ENCODE results near the gene DGAT2.

The DGAT2 gene, protein sequence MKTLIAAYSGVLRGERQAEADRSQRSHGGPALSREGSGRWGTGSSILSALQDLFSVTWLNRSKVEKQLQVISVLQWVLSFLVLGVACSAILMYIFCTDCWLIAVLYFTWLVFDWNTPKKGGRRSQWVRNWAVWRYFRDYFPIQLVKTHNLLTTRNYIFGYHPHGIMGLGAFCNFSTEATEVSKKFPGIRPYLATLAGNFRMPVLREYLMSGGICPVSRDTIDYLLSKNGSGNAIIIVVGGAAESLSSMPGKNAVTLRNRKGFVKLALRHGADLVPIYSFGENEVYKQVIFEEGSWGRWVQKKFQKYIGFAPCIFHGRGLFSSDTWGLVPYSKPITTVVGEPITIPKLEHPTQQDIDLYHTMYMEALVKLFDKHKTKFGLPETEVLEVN

DNA sequence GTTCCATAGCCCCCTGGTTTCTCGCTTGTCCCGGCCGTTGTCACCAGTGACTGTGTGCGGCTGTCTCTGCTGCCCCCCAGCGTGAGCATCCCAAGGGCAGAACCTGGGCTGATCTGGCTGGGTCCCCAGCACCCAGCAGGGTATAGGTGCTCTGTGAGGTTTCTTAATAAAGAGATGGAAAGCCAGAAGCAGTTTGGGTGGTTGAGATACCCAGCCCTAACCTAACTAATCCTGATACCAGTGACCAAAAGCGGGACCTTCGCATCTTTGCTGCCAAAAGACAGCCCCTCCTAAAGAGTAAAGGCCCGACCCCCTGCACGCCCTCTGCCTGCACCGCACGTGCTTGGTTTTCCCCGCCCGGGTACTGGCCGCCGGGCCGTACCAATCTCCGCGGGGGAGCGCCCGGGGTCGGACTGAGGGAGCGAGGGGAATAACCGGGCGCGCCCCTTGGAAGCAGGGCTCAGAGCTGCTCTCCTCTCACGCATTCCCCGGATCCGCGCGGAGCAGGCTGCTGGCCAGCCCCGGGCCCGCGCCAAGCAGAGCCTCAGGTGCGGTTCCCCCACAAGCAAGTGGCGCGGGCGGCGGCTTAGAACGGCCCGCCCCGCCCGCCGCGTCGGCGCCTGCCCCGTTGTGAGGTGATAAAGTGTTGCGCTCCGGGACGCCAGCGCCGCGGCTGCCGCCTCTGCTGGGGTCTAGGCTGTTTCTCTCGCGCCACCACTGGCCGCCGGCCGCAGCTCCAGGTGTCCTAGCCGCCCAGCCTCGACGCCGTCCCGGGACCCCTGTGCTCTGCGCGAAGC lies at the start of gene DGAT2:
Gene DGAT2, plus strand, starts transcription at position 667 of the 797 bp plus-strand sequence. CDS start 214 bp downstream, outside the sequence.
- H3K9me3 ChIP-seq, result no peaks in the 10 kb centered on the region
- no peaks in the 10 kb centered on the region for H3K36me3 ChIP-seq (replicated peaks)
- H3K4me3 ChIP-seq, result peak within 1 kb of the TSS; percentile 27
- no peaks in the 10 kb centered on the region for H3K27me3 ChIP-seq (ENCODE audit: low read depth)
- H3K4me1 ChIP-seq, result peaks cover 4% of the 10 kb centered on the region; the same call in 1 of the 2 replicates
- peak; percentile 76 to 84 for DNase-seq (ENCODE audit: low spot score in 2 of 2)
- in situ Hi-C loops (cut with MboI; ENCODE audit: low sequenced_read_pairs), result no loop called here

DNA sequence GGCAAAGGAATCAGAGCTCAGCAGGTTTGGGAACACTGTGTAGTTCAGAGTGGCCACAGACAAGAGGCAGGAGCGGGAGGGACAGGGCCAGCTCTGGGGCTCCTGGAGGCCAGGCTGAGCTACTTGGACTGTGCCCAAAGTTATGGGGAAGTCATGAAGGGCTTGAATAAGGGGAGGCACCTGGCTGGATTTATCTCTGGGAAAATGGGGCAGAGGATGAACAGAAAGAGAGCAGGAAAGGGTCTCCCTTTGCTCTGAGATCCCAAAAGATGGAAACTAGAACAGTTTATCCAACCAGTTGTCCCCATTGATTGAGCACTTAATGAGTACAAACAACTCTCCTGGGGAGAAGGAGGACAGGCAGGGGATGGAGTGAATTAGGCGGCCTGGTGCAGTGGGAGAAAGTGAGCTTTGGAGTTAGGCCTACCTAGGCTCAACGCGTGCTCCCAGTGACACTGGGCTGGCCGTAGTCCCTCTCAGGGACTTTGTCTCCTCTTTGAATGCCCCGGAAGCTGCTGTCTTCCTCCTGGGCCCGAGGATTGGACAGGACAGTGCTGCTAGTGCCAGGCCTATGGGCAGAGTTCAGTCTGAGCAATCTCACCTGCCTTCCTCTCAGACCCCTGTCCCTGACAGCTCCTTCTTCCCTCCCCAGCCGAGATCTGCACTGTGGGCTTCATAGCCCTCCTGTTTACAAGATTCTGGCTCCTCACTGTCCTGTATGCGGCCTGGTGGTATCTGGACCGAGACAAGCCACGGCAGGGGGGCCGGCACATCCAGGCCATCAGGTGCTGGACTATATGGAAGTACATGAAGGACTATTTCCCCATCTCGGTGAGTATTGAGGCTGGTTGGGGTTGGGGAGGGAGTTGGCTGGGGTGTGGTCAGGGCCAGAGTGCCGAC lies 49.0 kb upstream of the DGAT2 start:
- Histone ChIP-seq H3K27me3 (ENCODE audit: low read depth) (no peaks in the 10 kb centered on the region), H3K4me3 (no peak overlapping the region), H3K4me1 (no peaks in the 10 kb centered on the region), H3K9me3 (no peaks in the 10 kb centered on the region), H3K36me3 (replicated peaks) (no peaks in the 10 kb centered on the region)
- in situ Hi-C loops (cut with MboI; ENCODE audit: low sequenced_read_pairs), result loop anchor here (25.0 kb wide), 1 partner anchor 593 kb away; no protein-coding TSS in a partner anchor
- DNase-seq (ENCODE audit: low spot score in 2 of 2), result no peak

DNA sequence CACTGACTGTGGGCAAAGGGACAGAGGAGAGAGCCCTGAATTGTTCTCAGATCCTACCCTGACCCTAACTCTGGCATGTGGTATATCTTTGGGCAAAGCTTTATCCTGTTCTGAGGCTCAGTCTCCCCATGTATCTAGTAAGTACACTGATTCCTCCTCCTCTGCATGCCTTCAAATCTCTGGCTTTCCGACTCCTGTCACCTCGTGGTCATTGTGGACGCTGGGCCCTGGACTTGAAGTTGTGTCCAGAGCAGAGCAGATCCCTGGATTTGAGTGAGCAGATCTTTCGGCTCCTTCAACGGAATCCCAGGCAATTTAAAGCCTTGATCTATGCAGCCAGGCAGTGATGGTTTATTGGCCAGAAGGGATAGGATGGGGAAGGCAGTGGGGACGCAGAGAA lies 47.9 kb upstream of the DGAT2 start:
- H3K36me3 ChIP-seq (replicated peaks), result no peaks in the 10 kb centered on the region
- in situ Hi-C loops (cut with MboI; ENCODE audit: low sequenced_read_pairs), result loop anchor here (25.0 kb wide), 1 partner anchor 592 kb away; no protein-coding TSS in a partner anchor
- no peaks in the 10 kb centered on the region for H3K9me3 ChIP-seq
- no peak overlapping the region for H3K4me3 ChIP-seq
- no peak for DNase-seq (ENCODE audit: low spot score in 2 of 2)
- no peaks in the 10 kb centered on the region for H3K27me3 ChIP-seq (ENCODE audit: low read depth)
- no peaks in the 10 kb centered on the region for H3K4me1 ChIP-seq

DNA sequence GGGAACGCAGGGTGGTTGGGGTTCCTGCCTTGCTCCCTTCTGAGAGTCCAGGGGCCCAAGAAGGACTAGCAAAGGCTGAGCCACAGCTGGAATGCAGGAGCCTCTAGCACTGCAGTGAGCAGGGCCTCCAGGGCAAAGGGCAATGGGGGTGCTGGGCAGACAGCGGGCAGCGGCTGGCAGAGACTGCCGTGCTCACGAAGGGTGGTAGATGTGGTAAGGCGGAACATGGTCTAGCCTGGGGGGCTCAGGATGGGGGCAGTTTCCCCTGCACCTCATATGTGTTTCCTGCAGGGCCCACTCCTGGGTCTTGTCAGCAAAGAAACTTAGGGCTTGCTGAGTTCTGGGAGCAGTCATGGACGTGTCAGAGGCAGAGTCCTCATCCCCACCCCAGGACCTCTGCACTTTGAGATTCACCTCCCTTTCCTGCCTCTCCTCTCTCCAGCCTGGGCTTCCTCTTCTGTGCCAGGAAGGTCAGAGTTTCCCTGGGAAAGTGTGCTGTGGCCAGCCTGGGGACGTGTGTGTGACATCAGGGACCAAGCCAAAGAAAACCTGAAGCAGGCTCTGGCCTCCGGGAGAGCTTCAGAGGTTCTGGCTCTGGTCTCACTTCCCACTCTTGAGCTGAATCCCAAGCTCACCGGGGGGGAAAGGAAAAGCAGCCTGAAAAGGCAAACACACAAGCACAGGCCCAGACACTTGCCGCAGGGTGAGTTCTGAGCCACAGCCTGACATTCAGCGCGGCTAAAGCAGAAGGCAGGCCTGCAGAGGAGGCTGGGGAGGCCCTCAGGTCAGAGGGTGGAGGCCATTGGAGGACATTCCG lies 46.5 kb upstream of the DGAT2 start:
- Histone ChIP-seq H3K9me3 (no peaks in the 10 kb centered on the region), H3K4me3 (no peak overlapping the region), H3K36me3 (replicated peaks) (no peaks in the 10 kb centered on the region), H3K27me3 (ENCODE audit: low read depth) (no peaks in the 10 kb centered on the region), H3K4me1 (no peaks in the 10 kb centered on the region)
- in situ Hi-C loops (cut with MboI; ENCODE audit: low sequenced_read_pairs), result loop anchor here (25.0 kb wide), 1 partner anchor 590 kb away; no protein-coding TSS in a partner anchor
- DNase-seq (ENCODE audit: low spot score in 2 of 2), result no peak

DNA sequence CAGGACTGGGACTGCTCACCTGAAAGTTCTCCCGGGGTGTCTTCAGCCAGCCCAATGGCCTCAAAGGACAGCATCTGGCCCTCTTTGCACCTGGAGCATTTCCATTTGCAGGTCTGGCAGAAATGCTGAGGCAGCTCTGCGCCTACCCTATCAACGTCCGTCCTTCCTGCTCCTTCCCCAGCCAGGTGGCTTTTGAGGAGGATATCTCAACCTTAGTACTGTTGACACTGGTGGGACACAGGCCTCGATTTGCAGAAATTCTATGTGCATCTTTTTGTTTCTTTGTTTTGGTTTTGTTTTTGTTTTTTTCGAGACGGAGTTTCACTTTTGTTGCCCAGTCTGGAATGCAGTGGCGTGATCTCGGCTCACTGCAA lies 45.9 kb upstream of the DGAT2 start:
- Histone ChIP-seq H3K4me3 (no peak overlapping the region), H3K36me3 (replicated peaks) (no peaks in the 10 kb centered on the region), H3K9me3 (no peaks in the 10 kb centered on the region), H3K27me3 (ENCODE audit: low read depth) (no peaks in the 10 kb centered on the region), H3K4me1 (no peaks in the 10 kb centered on the region)
- DNase-seq (ENCODE audit: low spot score in 2 of 2), result no peak
- in situ Hi-C loops (cut with MboI; ENCODE audit: low sequenced_read_pairs), result loop anchor here (25.0 kb wide), 1 partner anchor 590 kb away; no protein-coding TSS in a partner anchor

DNA sequence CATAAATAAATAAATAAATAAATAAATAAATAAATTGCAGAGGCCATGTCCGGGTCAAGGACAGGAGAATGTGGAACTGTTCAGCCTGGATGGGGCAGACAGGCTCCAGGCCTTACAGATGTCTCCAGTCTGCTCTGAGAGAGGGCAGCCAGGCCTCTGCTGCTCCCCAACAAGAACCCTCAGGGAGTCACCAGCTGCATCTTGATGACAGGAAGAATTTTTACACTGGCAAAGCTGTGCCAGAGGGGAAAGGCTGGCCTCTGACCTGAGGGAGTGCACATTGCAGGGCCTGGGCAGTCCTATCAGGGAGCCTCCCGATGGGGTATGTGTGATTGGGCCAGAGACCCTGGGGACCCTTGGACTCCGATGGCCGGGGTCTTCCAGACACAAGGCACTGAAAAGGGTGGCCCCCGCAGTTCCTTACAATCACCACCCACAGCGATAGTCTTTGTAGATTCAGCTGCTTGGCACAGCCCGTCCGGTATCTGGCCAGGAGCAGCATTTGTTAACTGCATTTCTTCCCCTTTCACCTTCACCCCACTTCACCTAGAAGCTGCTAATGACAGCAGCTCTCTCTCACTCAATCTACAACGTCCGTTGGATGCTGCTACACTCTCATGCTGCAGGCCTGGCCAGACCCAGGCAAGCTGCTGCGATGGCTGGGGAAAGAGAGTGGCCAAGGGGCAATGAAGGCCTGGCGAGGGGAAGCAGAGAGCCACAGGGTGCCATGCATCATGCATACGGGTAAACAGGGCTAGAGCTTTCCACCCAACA lies 42.8 kb upstream of the DGAT2 start:
- no peak for DNase-seq (ENCODE audit: low spot score in 2 of 2)
- Histone ChIP-seq H3K4me3 (no peak overlapping the region), H3K9me3 (no peaks in the 10 kb centered on the region), H3K4me1 (no peaks in the 10 kb centered on the region), H3K27me3 (ENCODE audit: low read depth) (no peaks in the 10 kb centered on the region), H3K36me3 (replicated peaks) (no peaks in the 10 kb centered on the region)
- in situ Hi-C loops (cut with MboI; ENCODE audit: low sequenced_read_pairs), result no loop called here

DNA sequence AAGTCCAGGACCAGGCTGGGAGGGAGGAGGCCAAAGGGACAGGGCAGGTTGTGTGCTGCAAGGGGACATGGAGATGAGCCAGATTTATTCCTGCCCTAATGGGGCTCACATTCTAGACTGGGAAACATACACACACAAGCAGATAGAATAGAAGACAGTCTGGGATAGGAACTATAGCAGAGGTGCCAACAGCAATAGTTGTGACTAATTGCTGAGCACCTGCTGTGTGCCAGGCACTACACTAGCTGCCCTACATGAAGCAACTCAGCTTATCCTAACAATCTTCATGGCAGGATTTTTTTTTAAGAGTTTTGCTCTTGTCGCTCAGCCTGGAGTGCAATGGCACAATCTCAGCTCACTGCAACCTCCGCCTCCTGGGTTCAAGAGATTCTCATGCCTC lies 39.6 kb upstream of the DGAT2 start:
- in situ Hi-C loops (cut with MboI; ENCODE audit: low sequenced_read_pairs), result no loop called here
- H3K27me3 ChIP-seq (ENCODE audit: low read depth), result no peaks in the 10 kb centered on the region
- H3K9me3 ChIP-seq, result no peaks in the 10 kb centered on the region
- H3K4me1 ChIP-seq, result no peaks in the 10 kb centered on the region
- no peak for DNase-seq (ENCODE audit: low spot score in 2 of 2)
- H3K4me3 ChIP-seq, result no peak overlapping the region
- H3K36me3 ChIP-seq (replicated peaks), result no peaks in the 10 kb centered on the region

DNA sequence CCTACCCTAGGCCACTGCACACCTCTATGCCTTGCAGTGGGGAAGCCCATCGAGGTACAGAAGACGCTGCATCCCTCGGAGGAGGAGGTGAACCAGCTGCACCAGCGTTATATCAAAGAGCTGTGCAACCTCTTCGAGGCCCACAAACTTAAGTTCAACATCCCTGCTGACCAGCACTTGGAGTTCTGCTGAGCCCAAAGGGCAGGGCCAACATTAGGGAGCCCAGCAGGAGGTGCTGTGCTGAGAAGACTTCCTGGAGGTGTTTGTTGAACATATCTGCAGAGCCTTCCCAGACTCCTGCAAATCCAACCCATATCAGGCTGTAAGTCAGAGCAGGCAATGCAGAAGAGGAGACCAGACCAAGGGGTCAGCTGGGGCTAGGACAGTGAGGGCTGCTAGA lies 37.5 kb upstream of the DGAT2 start:
- H3K27me3 ChIP-seq (ENCODE audit: low read depth), result no peaks in the 10 kb centered on the region
- in situ Hi-C loops (cut with MboI; ENCODE audit: low sequenced_read_pairs), result no loop called here

DNA sequence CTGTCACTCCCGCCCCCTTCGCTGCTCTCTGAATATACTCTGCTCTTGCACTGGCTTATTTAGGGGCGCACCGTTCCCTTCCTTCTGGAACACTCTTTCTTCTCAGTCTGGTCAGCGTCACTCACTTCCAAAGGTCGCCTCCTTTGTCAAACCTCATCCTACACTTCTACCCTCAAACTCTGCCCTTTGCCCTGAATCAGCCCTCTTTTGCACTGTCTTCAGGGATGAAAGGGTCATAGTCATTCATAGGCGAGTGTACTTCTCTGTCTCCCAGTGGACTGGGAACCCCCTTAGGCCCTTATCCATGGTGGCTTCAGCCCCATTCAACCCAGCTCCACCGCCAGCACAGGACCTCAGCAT lies 35.5 kb upstream of the DGAT2 start:
- no peaks in the 10 kb centered on the region for H3K4me1 ChIP-seq
- DNase-seq (ENCODE audit: low spot score in 2 of 2), result no peak
- peaks cover 5% of the 10 kb centered on the region; the same call in 1 of the 2 replicates for H3K27me3 ChIP-seq (ENCODE audit: low read depth)
- in situ Hi-C loops (cut with MboI; ENCODE audit: low sequenced_read_pairs), result no loop called here
- no peak overlapping the region for H3K4me3 ChIP-seq
- H3K36me3 ChIP-seq (replicated peaks), result no peaks in the 10 kb centered on the region
- no peaks in the 10 kb centered on the region for H3K9me3 ChIP-seq

More for the DNA sequence above, 37.5 kb upstream of the DGAT2 start:
- H3K4me3 ChIP-seq, result no peak overlapping the region
- H3K9me3 ChIP-seq, result no peaks in the 10 kb centered on the region
- H3K36me3 ChIP-seq (replicated peaks), result no peaks in the 10 kb centered on the region
- H3K4me1 ChIP-seq, result no peaks in the 10 kb centered on the region
- DNase-seq (ENCODE audit: low spot score in 2 of 2), result no peak

DNA sequence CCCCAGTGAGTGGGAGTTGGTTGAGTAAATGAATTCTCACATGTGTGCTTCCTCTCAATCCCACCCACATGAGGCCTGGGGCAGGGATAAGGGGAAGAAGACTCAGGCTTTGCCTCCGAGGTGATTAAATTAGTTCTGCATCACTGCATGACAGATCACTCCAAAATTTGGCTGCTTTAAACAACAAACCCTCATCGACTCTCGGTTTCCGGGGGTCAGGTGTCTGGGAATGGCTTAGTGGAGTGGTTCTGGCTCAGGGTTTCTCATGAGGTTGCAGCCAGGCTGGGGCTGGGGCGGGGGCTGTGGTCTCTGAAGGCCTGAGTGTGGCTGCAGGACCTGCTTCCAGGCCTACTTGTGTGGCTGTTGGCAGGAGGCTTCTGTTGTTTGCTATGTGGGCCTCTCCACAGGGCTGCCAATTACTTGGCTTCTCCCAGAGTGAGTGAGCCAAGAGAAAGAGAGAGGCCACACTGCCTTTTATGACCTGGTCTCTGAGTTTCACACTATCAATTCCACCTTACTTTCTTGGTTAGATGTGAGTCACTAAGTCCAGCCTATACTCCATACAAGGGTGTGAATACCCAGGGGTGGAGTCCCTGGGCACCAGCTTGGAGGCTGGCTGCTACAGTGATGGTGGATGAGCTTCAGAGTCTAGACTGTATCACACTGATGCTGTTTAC lies 35.0 kb upstream of the DGAT2 start:
- Histone ChIP-seq H3K36me3 (replicated peaks) (no peaks in the 10 kb centered on the region), H3K27me3 (ENCODE audit: low read depth) (peaks cover 5% of the 10 kb centered on the region; the same call in 1 of the 2 replicates), H3K4me1 (no peaks in the 10 kb centered on the region), H3K9me3 (no peaks in the 10 kb centered on the region), H3K4me3 (no peak overlapping the region)
- in situ Hi-C loops (cut with MboI; ENCODE audit: low sequenced_read_pairs), result no loop called here
- DNase-seq (ENCODE audit: low spot score in 2 of 2), result no peak

DNA sequence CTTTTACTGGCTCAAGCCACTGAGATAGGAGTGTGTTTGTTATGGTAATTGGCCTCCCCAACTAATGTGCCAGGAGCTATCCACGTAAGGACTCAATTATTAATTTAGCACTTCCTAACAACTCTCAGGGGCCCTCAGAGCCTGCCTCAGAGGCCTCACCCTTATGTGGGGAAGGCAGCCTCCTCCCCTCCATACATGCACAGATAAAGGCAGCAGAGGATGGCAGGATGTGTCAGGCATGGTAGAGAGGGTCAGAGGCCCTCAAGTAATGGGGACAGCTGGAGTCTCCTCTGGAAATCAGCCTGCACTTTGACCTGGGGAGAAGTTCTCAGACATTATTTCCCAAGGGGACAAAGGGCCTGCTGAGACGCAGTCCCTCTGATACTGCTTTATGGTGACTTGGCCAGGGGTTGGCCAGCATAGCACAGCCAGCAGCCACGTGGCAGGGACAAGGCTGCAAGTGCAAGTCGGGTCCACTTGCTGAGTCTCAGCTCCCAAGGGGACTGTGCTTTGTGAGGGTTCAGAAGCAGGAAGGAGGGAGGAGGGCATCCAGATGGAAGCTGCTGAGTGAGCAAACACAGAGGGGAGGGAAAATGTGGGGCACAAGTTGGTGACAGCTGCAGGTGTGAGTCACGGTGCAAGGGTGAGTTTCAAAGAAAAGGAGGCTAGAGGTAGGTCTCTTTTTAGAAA lies 33.9 kb upstream of the DGAT2 start:
- Histone ChIP-seq H3K4me1 (no peaks in the 10 kb centered on the region), H3K27me3 (ENCODE audit: low read depth) (peaks cover 5% of the 10 kb centered on the region; the same call in 1 of the 2 replicates), H3K9me3 (no peaks in the 10 kb centered on the region), H3K4me3 (no peak overlapping the region), H3K36me3 (replicated peaks) (no peaks in the 10 kb centered on the region)
- no peak for DNase-seq (ENCODE audit: low spot score in 2 of 2)
- in situ Hi-C loops (cut with MboI; ENCODE audit: low sequenced_read_pairs), result no loop called here

Measured in HAP-1 (cell line).